Keratinocyte (primary cell): Measurements from ENCODE around the gene ANKRD31. TPM values are rescaled to one million over a fixed set of nuclear protein-coding genes. Genes with fewer than 3 reads are reported as not detected.

Source experiments
- DNase-seq: peaks from one replicate; pipeline ENCODE4 v3.0.0-alpha.2; 2011; ENCODE audit warnings: low read depth, missing footprints, low spot score
- FAIRE-seq: peaks from 2 replicates; lab custom pipeline; 2011; peaks lifted over from hg19 to GRCh38; lab: Jason Lieb, UNC
- H2AFZ ChIP-seq: 2 replicates; pipeline ENCODE4 v1.6.0; 2012; ENCODE audit warnings: low read length, control low read depth, inconsistent platforms; ENCODE audit not compliant: control insufficient read depth
- H3K27ac ChIP-seq: 2 replicates; pipeline ENCODE4 v1.5.1; 2011; ENCODE audit warnings: low read length; ENCODE audit not compliant: control insufficient read depth, insufficient read depth
- H3K27me3 ChIP-seq: 3 replicates; pipeline ENCODE4 v1.6.0; 2011; ENCODE audit warnings: low read length; ENCODE audit not compliant: control insufficient read depth, insufficient read depth; ENCODE audit errors: extremely low read depth
- H3K36me3 ChIP-seq, 2 experiments: 2 replicates in 1 of 2; 3 replicates in 1 of 2; pipeline ENCODE4 v1.5.1; 2011; ENCODE audit warnings: low read length in 2 of 2, mild to moderate bottlenecking in 1 of 2; ENCODE audit not compliant: control insufficient read depth in 2 of 2, insufficient read depth in 2 of 2; ENCODE audit errors: extremely low read depth in 1 of 2
- H3K4me1 ChIP-seq: 3 replicates; pipeline ENCODE4 v1.5.1; 2011; ENCODE audit warnings: low read length; ENCODE audit not compliant: control insufficient read depth, insufficient read depth; ENCODE audit errors: extremely low read depth
- H3K4me2 ChIP-seq: 3 replicates; pipeline ENCODE4 v1.6.0; 2011; ENCODE audit warnings: low read depth, low read length; ENCODE audit not compliant: control insufficient read depth, insufficient read depth; ENCODE audit errors: extremely low read depth
- H3K4me3 ChIP-seq, 3 experiments: fragments of 200-600 bp in 1 of 3; sonication (generic) in 1 of 3; 2 replicates in 2 of 3; 3 replicates in 1 of 3; pipeline ENCODE4 v1.5.1; 2011 to 2016; ENCODE audit warnings: low read length in 3 of 3, mild to moderate bottlenecking in 3 of 3, control low read depth in 2 of 3, inconsistent platforms in 1 of 3, low read depth in 1 of 3, mixed read lengths in 1 of 3, mixed run types in 1 of 3, moderate library complexity in 1 of 3; ENCODE audit not compliant: control insufficient read depth in 2 of 3, insufficient read depth in 2 of 3; ENCODE audit errors: extremely low read depth in 1 of 3
- H3K79me2 ChIP-seq: 2 replicates; pipeline ENCODE4 v1.6.0; 2012; ENCODE audit warnings: low read length; ENCODE audit not compliant: control insufficient read depth, insufficient read depth
- H3K9ac ChIP-seq: 3 replicates; pipeline ENCODE4 v1.6.0; 2011; ENCODE audit warnings: low read length; ENCODE audit not compliant: control insufficient read depth, insufficient read depth; ENCODE audit errors: extremely low read depth
- H3K9me1 ChIP-seq: 3 replicates; pipeline ENCODE4 v1.6.0; 2011; ENCODE audit warnings: low read length; ENCODE audit not compliant: control insufficient read depth, insufficient read depth; ENCODE audit errors: extremely low read depth
- H3K9me3 ChIP-seq: 2 replicates; pipeline ENCODE4 v1.5.1; 2012; ENCODE audit warnings: low read depth, low read length; ENCODE audit not compliant: control insufficient read depth
- H4K20me1 ChIP-seq: 3 replicates; pipeline ENCODE4 v1.6.0; 2011; ENCODE audit warnings: low read length; ENCODE audit not compliant: control insufficient read depth, insufficient read depth; ENCODE audit errors: extremely low read depth
- CTCF ChIP-seq, 3 experiments: IDR thresholded peaks in 1 of 3; conservative IDR thresholded peaks in 1 of 3; optimal IDR thresholded peaks in 1 of 3; 2 replicates in 2 of 3; 3 replicates in 1 of 3; pipeline versions ENCODE3 to v1.5.1; 2011; ENCODE audit warnings: low read length in 3 of 3, mild to moderate bottlenecking in 3 of 3, moderate library complexity in 2 of 3, control low read depth in 1 of 3, inconsistent platforms in 1 of 3; ENCODE audit not compliant: insufficient read depth in 2 of 3; ENCODE audit errors: extremely low read depth in 1 of 3
- EZH2 ChIP-seq: IDR thresholded peaks from one replicate; pipeline ENCODE4 v1.6.1; 2012; ENCODE audit warnings: inconsistent platforms, mild to moderate bottlenecking, low read length, moderate library complexity
- dilution Hi-C: fragments of 300-500 bp; cut with MboI; formaldehyde crosslinking; loops from one replicate; pipeline ENCODE4 v1.7.0; 2020; ENCODE audit warnings: low sequenced_read_pairs; ENCODE audit not compliant: extremely low pct_ligation_motif_present
- polyA plus RNA-seq, 5 experiments: library from polyadenylated mRNA; depleted of rRNA in 3 of 5; stranded (reverse) in 3 of 5; stranded (forward) in 1 of 5; unstranded in 1 of 5; fragments of >200 nt; gene quantifications; 1 replicate in 1 of 5; 2 replicates in 3 of 5; 3 replicates in 1 of 5; pipeline versions ENCODE4 v1.2.1 to v1.2.3, GENCODE V29; 2011 to 2012; ENCODE audit warnings: missing spikeins in 2 of 5, low read depth in 1 of 5, low replicate concordance in 1 of 5

Gene ANKRD31
- polyA plus RNA-seq, 1 donor (not counting 4 experiments of a cell fraction or from before 2014, with no cell fraction given), result 0.18 TPM

- no peak overlapping the region for H3K27ac ChIP-seq
- H3K9me3 ChIP-seq, result no peaks in the 10 kb centered on the region
- H3K36me3 ChIP-seq, result no peaks in the 10 kb centered on the region
- H3K4me2 ChIP-seq, result no peak overlapping the region
- FAIRE-seq (no peak), DNase-seq (no peak)
- no peaks in the 10 kb centered on the region for H3K27me3 ChIP-seq
- H2AFZ ChIP-seq, result no peak overlapping the region
- no peaks in the 10 kb centered on the region for H4K20me1 ChIP-seq
- dilution Hi-C loops, result no loop called here
- H3K4me3 ChIP-seq, result no peak overlapping the region
- H3K9ac ChIP-seq, result no peak overlapping the region
- no peaks in the 10 kb centered on the region for H3K9me1 ChIP-seq
- H3K79me2 ChIP-seq, result no peaks in the 10 kb centered on the region
- TF ChIP-seq CTCF (optimal IDR thresholded peaks at IDR 0.05 in 1 of 3, IDR thresholded peaks at IDR 0.05 in 1 of 3, conservative IDR thresholded peaks at IDR 0.05 in 1 of 3; ENCODE audit: extremely low read depth in 1 of 3, insufficient read depth in 2 of 3, low read length in 3 of 3) (no peak), EZH2 (no peak)
- H3K4me1 ChIP-seq, result no peaks in the 10 kb centered on the region
These were observed 44.4 kb downstream of the ANKRD31 start for GRCh38 chr5:75192264-75192663.

GRCh38 chr5:75190227-75190626, 46.5 kb downstream of the ANKRD31 start:
- H3K27me3 ChIP-seq, result no peaks in the 10 kb centered on the region
- no peak overlapping the region for H3K4me3 ChIP-seq
- H3K4me1 ChIP-seq, result no peaks in the 10 kb centered on the region
- H3K27ac ChIP-seq, result no peak overlapping the region
- no peaks in the 10 kb centered on the region for H3K9me3 ChIP-seq
- H4K20me1 ChIP-seq, result no peaks in the 10 kb centered on the region
- H3K9me1 ChIP-seq, result no peaks in the 10 kb centered on the region
- DNase-seq (no peak), FAIRE-seq (no peak)
- H3K79me2 ChIP-seq, result no peaks in the 10 kb centered on the region
- H3K9ac ChIP-seq, result no peak overlapping the region
- H3K4me2 ChIP-seq, result no peak overlapping the region
- H2AFZ ChIP-seq, result no peak overlapping the region
- H3K36me3 ChIP-seq, result no peaks in the 10 kb centered on the region
- TF ChIP-seq EZH2 (no peak), CTCF (optimal IDR thresholded peaks at IDR 0.05 in 1 of 3, IDR thresholded peaks at IDR 0.05 in 1 of 3, conservative IDR thresholded peaks at IDR 0.05 in 1 of 3; ENCODE audit: extremely low read depth in 1 of 3, insufficient read depth in 2 of 3, low read length in 3 of 3) (no peak)
- dilution Hi-C loops, result no loop called here
